ENCODE results near the gene CMTM2. TPM values are rescaled to one million over a fixed set of nuclear protein-coding genes. Genes with fewer than 3 reads are reported as not detected.

The CMTM2 gene
- total RNA-seq, 1 donor from 2014 or later: 0.41 TPM

DNA sequence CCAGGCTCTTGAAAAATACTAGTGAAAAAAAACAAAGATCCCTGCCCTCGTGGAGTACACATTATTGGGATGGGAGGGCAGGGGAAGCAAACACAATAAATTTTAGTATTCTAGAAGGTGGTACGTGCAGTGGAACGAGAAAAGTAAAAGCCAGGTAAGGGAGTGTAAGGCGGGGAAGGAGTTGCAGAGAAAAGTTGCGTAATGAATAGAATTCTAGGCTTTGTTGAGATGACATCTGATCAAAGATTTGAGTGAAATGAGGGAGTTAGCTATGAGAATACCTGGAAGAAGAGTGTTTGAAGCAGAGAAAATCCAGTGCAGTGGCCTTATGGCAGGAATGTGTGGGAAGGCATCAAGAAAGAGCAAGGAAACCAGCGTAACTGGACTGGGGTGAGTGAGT is 24.8 kb upstream of the CMTM2 start:
- H3K27me3 Mint-ChIP-seq: no peaks in the 10 kb centered on the region

DNA sequence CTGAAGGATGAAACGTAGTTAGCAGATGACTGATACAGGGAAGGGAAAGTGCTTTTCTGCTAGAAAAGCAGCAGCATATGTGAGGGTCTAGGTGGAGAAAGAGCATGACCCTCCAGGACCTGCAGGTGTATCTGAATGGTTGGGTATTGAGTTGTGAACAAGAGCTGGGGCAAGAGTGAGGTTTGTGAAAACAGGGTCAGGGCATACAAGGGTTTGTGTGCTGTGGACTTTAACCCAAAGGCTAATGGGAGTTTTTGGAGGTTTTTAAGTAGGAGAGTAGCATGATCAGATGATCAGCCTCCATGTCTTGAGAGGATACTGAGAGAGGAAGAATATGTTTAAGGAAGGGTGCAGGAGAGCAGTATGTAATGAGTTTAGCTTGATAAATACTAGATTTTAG is 19.2 kb upstream of the CMTM2 start:
- no peaks in the 10 kb centered on the region for H3K9me3 Mint-ChIP-seq
- H3K27me3 Mint-ChIP-seq: no peaks in the 10 kb centered on the region
- H3K4me1 Mint-ChIP-seq (ENCODE audit: unreplicated experiment): peaks cover 12% of the 10 kb centered on the region
- DNase-seq (ENCODE audit: extremely low spot score, unreplicated experiment): no peak
- no peak overlapping the region for H3K27ac Mint-ChIP-seq
- peaks cover 16% of the 10 kb centered on the region for H3K36me3 Mint-ChIP-seq
- H3K4me3 Mint-ChIP-seq: no peak overlapping the region
- TF ChIP-seq, protein P1, sequence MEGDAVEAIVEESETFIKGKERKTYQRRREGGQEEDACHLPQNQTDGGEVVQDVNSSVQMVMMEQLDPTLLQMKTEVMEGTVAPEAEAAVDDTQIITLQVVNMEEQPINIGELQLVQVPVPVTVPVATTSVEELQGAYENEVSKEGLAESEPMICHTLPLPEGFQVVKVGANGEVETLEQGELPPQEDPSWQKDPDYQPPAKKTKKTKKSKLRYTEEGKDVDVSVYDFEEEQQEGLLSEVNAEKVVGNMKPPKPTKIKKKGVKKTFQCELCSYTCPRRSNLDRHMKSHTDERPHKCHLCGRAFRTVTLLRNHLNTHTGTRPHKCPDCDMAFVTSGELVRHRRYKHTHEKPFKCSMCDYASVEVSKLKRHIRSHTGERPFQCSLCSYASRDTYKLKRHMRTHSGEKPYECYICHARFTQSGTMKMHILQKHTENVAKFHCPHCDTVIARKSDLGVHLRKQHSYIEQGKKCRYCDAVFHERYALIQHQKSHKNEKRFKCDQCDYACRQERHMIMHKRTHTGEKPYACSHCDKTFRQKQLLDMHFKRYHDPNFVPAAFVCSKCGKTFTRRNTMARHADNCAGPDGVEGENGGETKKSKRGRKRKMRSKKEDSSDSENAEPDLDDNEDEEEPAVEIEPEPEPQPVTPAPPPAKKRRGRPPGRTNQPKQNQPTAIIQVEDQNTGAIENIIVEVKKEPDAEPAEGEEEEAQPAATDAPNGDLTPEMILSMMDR (conservative IDR thresholded peaks at IDR 0.05): no peak

More for the DNA sequence above, 24.8 kb upstream of the CMTM2 start:
- peaks cover 45% of the 10 kb centered on the region for H3K4me1 Mint-ChIP-seq (ENCODE audit: unreplicated experiment)
- peaks cover 4% of the 10 kb centered on the region for H3K9me3 Mint-ChIP-seq
- DNase-seq (ENCODE audit: extremely low spot score, unreplicated experiment): no peak
- no peak overlapping the region for H3K27ac Mint-ChIP-seq
- peak overlapping the region; percentile 12 for H3K4me3 Mint-ChIP-seq
- peaks cover 25% of the 10 kb centered on the region for H3K36me3 Mint-ChIP-seq
- TF ChIP-seq, protein P1 (conservative IDR thresholded peaks at IDR 0.05): no peak

DNA sequence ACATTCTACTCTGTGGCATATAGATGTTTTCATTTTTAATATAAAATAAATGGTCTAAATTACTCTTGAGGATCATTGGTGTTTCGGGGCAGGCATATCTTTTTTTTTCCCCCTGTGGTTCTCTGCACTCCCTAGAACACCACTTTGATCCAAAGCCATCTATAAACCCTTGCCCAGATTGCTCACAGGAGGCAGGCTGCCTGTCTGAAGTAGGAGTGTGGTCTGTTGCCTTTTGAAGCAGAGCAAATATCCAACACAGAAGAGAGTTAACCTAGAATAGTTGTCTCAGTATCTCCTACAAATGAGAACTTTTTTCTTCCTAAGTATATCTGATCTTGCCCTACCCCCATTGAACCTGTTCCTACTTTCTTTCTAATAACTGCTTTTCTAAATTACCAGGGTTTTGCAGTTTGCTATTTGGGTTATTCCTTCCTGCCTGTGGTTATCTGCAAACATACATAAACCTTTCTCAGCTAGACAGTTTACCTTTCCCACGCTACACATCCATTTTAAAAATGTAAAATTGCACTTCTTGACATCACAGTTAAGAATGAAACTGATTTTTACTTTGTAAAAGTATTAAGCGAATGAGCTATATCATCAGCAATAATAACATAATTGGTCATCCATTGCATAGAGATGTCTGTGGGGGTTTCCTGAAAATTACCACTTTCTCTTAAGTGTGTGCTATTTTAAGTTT is 17.7 kb upstream of the CMTM2 start:
- no peak overlapping the region for H3K4me3 Mint-ChIP-seq
- no peaks in the 10 kb centered on the region for H3K9me3 Mint-ChIP-seq
- H3K27me3 Mint-ChIP-seq: no peaks in the 10 kb centered on the region
- no peak overlapping the region for H3K27ac Mint-ChIP-seq
- peaks cover 20% of the 10 kb centered on the region for H3K36me3 Mint-ChIP-seq
- TF ChIP-seq, protein P1 (conservative IDR thresholded peaks at IDR 0.05): no peak
- no peak for DNase-seq (ENCODE audit: extremely low spot score, unreplicated experiment)
- peaks cover 5% of the 10 kb centered on the region for H3K4me1 Mint-ChIP-seq (ENCODE audit: unreplicated experiment)

DNA sequence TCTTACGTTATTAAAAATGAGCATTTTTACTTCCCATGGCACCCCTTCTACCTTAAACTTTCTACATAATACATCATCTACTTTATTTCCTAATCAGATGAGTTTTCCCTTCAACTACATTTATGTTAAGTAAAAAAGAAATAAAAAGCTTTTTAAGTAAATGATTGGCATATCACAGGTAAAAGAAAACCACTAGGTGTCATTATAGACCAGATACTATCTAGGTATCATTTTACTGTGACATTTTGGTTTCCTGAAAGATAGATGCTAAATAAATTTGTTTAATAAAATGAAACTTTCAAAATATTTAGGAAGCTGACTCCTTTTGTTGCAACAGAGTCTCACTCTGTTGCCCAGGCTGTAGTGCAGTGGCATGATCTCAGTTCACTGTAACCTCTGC is 16.9 kb upstream of the CMTM2 start:
- DNase-seq (ENCODE audit: extremely low spot score, unreplicated experiment): no peak
- Mint-ChIP-seq H3K4me3 (no peak overlapping the region), H3K36me3 (peaks cover 23% of the 10 kb centered on the region), H3K4me1 (ENCODE audit: unreplicated experiment) (peaks cover 5% of the 10 kb centered on the region), H3K27me3 (no peaks in the 10 kb centered on the region), H3K9me3 (no peaks in the 10 kb centered on the region), H3K27ac (no peak overlapping the region)
- TF ChIP-seq, protein P1 (conservative IDR thresholded peaks at IDR 0.05): no peak

DNA sequence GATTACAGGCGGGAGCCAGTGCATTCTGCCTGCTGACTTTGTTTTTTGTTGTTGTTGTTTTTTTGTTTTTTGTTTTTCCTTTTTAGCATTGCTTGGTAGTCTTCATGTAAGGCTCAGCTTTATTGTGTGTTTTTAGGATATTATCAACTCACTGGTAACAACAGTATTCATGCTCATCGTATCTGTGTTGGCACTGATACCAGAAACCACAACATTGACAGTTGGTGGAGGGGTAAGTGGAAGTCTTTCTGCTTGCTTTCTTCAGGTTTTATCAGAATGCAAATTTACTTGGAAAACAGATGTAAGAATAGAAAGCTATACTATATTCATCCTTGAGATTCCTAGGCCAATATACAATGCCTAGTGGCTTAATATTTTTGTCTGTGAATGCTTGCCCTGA is 16.3 kb upstream of the CMTM2 start:
- no peak for DNase-seq (ENCODE audit: extremely low spot score, unreplicated experiment)
- H3K27ac Mint-ChIP-seq: no peak overlapping the region
- H3K36me3 Mint-ChIP-seq: peaks cover 25% of the 10 kb centered on the region
- H3K27me3 Mint-ChIP-seq: no peaks in the 10 kb centered on the region
- no peak overlapping the region for H3K4me3 Mint-ChIP-seq
- TF ChIP-seq, protein P1 (conservative IDR thresholded peaks at IDR 0.05): no peak
- no peaks in the 10 kb centered on the region for H3K9me3 Mint-ChIP-seq
- peaks cover 5% of the 10 kb centered on the region for H3K4me1 Mint-ChIP-seq (ENCODE audit: unreplicated experiment)
